Dermis blood vessel endothelial cell (primary cell): Measurements from ENCODE around the gene ITPR2. TPM values are rescaled to one million over a fixed set of nuclear protein-coding genes. Genes with fewer than 3 reads are reported as not detected.

Source experiments
- total RNA-seq: library from RNA; depleted of rRNA; stranded (reverse); fragments of >200 nt; gene quantifications from 2 replicates; pipeline ENCODE4 v1.2.3, GENCODE V29; 2014

ITPR2 gene
- total RNA-seq, 1 donor from 2014 or later = 43.2 TPM

Other genes starting within 250 kb of the ITPR2 start
- gene INTS13, start 104.8 kb upstream of the ITPR2 start, total RNA-seq = 31.8 and 42.8 TPM in 2 replicates
- 120 and 132 TPM in 2 replicates for gene FGFR1OP2, start 105.3 kb upstream of the ITPR2 start, total RNA-seq
- gene TM7SF3, start 181.2 kb upstream of the ITPR2 start, total RNA-seq = 80.0 and 109 TPM in 2 replicates
- 53.1 and 57.6 TPM in 2 replicates for gene MED21, start 189.4 kb upstream of the ITPR2 start, total RNA-seq
- not detected in 2 replicates for gene C12orf71, start 249.4 kb upstream of the ITPR2 start, total RNA-seq